Measurements from ENCODE around the gene OCSTAMP.

DNA sequence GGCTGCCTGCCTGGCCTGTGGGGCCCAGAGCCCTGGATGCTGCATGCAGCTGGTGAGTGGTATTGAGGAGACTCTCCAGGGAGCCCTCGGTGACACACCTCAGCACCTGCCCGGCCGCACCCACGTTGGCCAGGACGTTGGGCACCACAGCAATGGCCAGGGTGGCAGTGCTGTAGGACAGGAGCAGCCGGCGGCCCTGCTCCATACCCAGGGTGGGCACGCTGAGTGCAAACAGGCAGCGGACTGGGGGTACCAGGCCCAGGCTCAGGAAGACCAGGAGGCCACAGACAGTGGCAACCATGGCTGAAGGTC lies 4.7 kb downstream of the OCSTAMP start:
- TF ChIP-seq POLR2A (IDR thresholded peaks at IDR 0.05; ENCODE audit: low read length) (no peak), GATA1 (IDR thresholded peaks at IDR 0.05; ENCODE audit: low read depth, low read length) (no peak)
